NCI-H2196 (cell line): Measurements from ENCODE around the gene RPL7A.
"Not testable (repeated sequence)": the region's sequence is repeated elsewhere in the genome, so short reads cannot be mapped to it uniquely, and the experiment has no call there.

Experiments used
- DNase-seq: peaks from one replicate; lab custom pipeline; 2025; ENCODE audit not compliant: unreplicated experiment; lab: John Stamatoyannopoulos, UW

The RPL7A gene

DNA sequence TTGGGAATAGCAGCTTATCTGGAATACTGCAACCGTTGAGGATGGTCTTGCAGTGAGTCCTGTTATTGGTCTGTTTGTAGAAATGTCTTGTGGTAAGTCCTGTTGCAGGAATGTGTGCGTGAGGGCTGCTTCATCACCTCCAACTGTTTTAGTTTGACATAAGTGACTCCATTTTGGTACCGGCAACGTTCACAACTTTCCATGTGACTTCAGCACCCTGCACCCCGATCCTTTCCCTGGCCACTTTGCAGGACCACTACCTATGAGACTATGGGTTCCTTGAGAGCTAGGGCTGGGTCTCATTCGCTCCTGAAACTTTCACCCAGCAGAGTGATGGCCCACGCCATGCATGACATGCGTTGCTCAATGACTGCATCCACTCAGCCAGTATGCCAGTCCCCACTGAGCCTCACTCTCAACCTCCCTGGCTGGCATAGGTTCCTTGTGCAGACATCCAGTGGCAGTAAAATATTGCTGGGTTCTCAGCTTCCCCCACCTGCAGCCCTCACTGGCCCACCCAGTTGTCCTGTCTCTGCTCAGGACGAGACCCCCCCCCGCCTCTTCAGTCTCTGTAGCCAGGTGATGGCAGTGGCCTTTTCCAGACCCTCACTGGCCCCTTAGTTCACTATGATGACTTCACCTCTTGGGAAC lies 20.1 kb upstream of the RPL7A start:
- no peak for DNase-seq

DNA sequence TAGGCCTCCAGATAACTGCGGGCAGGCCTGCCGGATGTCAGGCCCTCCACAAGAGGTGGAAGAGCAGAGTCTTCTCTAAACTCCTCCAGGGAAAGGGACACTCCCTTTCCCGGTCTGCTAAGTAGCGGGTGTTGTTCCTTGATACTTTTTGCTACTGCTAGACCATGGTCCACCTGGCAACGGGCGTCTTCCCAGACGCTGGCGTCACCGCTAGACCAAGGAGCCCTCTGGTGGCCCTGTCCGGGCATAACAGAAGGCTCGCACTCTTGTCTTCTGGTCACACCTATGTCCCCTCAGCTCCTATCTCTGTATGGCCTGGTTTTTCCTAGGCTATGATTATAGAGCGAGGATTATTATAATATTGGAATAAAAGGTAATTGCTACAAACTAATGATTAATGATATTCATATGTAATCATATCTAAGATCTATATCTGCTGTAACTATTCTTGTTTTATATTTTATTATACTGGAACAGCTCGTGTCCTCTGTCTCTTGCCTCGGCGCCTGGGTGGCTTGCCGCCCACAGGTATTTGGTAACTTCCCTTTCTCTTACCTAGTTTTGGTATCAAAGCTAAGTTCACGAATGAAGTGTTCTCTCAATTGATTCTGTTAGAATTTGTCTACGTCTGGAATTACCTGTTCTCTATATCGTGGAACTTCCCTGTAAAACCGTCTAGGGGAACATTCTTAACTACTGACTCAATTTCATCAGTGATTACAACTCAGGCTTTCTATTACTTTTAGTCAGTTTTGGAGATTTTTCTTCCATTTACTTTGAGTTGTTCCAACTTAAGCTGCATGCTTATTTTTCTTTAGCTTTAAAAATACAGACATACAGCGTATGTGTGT lies 18.5 kb upstream of the RPL7A start:
- DNase-seq, result not testable (repeated sequence)

DNA sequence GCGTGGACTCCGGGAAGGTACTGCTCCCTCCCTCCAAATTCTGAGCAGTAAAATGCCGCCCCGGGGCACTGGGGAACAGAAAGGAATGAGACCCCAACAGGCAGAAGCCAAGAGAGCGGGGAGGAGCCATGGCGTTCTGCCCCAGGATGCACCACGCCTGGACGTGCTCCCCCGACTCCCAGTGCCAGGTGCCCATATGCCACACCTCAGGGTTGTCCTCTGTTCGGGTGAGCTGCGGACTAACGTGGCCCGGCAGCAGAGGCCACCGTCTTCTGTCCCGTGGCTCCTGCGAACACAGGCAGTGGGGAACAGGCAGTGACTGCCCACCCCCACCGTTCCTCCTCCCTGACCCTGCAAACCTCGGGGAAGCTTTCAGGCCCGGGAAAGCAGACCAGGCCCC lies 16.8 kb upstream of the RPL7A start:
- no peak for DNase-seq

DNA sequence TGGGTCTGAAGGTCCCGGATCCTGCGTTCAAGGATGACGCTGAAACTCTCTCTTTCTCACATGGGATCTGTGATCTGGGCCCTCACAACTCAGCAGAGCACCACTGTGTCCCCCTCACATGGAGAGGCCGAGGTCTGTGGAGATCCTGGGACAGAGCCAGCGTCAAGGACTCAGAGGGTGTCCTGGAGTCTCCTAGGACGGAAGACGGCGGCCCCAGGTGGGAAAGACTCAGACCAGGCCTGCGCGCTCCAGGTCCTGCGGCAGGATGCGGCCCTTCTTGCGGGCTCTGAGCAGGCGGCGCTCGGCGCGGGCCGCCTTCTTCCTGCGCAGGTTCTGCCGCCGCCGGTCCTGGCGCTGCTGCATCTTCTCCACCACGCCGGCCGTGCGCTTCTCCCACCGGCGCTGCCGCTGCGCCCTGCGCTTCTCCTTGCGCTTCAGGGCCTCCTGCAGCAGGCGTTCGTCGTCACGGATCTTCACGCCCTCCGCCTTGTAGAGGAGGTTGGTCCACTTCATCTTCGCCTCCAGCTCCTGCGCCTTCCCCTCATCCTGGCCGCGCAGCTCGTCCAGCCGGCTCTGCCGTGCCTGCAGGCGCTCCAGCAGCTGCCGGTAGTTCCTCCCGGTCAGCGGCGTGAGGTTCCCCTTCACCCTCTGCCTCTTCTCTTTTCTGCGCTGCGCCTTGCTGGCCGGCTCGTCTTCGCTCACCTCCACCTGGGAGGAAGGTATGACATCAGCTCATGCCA lies 16.2 kb upstream of the RPL7A start:
- no peak for DNase-seq

DNA sequence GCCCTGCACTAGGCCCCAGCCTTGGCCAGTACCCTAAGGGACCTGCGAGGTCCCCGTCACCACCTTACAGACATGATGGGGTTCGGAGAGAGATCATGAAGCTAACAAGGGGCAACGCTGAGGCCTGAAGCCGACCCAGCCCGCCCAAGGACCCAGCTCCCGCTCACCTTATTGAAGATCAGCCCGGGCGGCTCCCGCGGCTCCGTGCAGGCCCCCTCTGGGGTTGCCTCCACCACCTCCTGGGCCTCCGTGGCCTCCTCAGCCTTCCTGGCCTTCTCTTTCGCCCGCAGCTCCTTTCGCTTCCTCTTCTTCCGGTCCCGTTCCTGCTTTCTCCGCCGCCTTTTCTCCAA lies 15.7 kb upstream of the RPL7A start:
- DNase-seq, result no peak

DNA sequence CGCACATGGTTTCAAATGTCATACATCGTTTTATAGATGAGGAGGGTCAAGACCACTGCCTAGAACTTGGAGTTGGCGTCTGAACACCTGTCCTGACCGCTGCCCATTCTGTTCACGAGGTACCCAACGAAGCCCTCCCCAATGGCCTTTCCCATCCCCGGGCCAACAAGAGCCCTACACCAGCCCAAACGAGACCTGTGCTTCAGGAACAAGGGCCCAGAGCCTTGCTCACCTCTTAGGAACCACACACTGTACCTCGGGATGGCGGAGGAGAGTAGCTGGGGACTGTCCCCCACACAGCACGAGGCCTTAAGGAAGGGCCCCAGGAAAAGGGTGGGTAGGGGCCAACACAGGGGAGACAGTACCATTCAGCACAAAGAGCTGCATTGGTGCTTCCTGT lies 15.0 kb upstream of the RPL7A start:
- DNase-seq, result no peak

DNA sequence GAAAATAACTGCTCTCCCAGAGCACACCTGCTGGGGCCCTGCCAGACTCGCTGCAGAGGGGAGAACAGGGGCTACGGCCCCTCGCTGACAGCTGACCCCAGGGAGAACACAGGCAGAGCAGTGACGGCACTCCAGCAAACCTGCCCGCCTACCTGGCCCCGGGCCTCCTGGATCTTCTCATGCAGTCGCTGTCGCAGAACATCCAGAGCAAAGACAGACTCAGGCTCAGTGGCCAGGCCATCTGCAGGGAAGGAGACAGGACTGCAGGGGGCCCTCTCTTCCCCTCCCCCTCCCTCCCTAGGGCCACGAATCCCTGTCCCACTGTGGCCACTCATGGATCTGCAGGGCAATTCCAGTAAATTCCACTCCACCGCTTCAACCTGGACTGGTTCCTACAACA lies 14.5 kb upstream of the RPL7A start:
- no peak for DNase-seq

DNA sequence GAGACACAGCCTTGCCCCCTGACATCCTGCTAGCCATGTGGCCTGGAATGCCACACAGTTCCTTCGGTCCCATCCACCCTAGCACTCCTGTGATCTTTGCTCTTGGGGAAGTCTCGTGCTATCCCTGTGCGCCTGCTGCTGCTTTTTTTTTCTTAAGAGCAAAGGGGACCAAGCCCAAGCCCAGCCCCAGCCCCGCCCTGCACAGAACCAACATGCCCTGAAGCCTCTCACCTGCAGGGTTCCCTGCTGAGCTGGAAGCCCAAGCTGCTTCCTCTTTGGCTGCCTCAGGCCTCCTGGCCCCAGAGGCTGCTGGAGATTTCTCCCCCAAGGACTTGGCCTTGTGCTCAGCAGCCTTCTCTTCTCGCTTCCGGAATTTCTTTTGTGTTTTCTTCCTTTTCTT lies 13.9 kb upstream of the RPL7A start:
- peak; percentile 14 for DNase-seq

DNA sequence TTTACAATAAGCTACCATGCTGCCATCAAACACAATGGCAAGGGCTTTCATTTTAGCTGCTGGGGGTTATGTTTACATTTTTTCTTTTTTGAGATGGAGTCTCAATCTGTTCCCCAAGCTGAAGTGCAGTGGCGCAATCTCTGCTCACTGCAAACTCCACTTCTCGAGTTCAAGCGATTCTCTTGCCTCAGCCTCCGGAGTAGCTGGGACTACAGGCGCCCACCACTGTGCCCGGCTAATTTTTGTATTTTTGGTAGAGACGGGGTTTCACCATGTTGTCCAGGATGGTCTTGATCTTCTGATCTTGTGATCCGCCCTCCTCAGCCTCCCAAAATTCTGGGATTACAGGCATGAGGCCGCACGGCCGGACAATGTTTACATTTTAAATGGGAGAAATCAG lies 13.1 kb upstream of the RPL7A start:
- DNase-seq, result not testable (repeated sequence)

DNA sequence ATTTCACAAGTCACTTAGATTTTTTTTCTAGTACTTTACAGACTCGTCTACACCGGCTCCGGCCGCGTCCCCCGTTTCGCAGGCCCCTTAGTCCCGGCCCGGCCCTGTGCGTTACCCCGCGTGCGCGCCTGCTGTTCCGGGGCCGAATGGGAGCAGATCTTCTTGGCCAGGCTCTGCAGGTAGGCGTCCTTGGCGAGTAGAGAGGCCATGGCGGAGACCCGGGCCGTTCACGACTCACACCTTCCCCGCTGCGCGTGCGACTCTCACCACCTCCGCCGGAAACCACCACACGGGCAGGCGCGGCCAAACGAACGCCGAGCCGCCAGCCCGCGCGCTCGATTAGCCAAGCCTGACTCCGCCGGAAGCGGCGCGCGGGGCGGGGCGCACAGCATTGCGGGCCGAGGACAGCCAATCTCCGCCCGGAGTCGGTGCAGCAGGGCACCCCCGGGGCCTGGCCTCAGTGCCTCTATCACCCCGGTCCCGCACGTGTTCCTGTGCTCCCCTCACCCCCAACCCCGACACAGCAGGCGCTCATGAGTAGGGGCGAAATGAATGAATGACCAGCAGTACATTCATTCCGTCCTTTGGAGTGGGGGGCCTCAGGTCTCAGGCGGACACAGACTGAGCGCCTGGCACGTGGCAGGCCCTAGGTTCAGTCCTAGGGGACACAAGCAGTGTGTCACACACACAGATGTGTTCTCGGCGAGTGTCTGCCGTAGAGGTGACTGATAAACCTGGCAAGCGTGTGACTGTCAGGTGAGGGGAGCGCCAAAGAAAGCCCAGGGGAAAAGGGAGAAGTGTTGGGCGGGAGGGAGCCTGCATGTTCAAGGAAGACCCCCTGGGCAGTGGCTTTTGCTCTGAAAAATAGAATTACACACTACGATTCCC lies 11.8 kb upstream of the RPL7A start, which contains the start of gene SURF6:
TSS of gene SURF6 (minus strand) at position 265 of the 888 bp plus-strand sequence. CDS start at position 209, 56 bp downstream.
- peak; percentile 95 for DNase-seq

DNA sequence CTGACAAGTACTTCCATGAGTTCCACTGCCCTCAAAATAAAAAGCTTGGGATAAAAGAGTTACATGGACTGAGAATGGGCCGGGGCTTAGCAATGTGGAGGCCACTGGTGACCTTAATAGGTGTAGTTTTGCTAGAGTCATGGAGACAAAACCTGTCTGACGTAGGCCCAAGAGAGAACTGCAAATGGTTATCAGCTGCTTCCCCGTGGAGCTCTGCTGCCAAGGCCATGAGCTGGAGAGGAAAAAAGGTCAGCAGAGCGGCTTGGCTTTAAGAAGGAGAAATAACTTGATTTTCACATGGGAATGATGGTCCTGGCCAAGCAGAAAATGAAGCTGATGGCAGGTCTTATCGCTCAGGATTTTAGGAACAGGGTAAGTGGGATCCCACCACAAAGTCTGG lies 8.4 kb upstream of the RPL7A start:
- DNase-seq, result no peak

DNA sequence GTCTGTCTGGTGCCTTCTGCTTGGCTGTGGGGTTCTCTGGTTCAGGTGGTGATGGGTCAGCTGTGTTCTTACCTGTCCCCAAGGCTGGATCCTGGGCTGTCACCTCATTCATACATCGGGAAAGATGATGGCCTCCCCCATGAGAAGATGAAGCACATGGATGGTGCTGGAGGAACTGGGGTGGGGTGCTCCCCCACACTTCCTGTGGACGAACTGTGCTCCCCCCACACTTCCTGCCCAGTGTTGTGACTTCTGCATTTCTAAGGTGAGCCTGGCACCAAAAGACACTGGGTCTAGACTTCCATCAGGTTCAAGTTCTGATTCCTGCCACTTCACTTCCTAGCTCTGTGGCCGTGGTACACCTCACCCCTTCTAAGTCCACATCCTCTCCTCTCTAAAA lies 7.8 kb upstream of the RPL7A start:
- DNase-seq, result no peak

DNA sequence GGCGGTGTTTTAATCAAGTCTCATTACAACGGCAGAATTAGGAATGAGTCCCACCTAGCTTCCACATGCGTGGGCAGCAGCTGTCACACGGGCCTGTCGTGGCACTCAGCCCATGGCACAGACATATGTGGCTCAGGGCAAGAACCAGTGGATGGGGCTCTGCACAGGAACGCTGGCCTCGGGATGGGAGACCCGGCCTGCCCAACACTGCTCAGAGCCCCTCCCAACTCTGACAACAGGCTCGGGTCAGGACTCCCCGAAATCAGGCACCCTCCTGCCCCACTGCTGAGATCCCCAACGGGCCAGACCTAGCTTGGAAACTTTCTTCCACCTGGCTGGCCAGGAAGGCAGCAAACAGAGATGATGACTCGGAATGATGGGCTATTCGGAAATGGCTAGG lies 7.1 kb upstream of the RPL7A start:
- no peak for DNase-seq

DNA sequence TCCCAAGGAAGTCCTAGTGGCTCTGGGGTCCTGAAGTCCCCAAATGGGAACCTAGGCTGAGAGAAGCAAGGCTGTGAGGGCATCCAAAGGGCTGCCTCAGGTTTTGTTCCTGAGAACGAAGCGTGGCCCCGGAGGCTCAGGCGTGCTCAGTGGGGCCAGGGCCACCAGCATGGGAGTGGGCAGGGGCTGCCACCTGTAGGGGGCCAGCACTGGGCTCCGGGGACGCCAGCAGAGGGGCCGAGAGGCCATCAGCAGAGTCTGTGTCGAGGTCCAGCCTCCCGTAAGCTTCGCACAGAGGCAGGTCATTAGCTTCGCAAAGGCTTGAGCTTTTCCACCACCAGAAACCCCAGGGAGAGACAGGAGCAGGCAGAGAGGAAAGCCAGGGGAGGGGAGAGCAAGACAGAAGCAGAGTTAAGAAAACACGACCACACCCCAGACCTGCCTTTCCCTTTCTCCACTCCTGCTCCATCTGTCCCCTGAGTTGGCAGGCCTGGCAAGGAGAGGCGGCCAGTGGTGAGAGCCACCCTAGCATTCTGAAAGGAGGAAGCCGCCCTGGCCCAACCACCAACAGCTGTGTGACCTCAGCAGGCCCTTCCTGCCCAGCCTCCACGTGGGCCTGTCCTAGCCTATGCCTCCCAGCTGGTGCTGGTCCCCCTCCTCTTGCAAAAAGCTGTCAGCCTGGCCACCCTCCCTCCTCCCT lies 6.5 kb upstream of the RPL7A start:
- no peak for DNase-seq

DNA sequence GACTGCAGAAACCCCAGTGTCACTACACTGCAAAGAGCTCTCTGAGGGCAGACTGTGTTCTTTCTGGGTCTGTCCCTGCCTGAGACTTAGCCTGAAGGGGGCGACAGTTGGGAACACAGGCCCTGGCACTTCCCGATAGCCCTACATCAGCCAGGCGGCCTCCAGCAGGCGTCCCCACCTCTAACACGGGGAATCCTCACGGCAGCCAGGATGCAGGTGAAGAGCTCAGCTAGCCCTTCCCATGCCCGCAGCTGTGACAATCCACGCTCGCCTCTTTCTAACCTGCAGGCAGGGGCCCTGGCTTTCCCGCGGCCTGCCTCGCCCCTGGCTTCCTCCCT lies 6.0 kb upstream of the RPL7A start:
- DNase-seq, result no peak

DNA sequence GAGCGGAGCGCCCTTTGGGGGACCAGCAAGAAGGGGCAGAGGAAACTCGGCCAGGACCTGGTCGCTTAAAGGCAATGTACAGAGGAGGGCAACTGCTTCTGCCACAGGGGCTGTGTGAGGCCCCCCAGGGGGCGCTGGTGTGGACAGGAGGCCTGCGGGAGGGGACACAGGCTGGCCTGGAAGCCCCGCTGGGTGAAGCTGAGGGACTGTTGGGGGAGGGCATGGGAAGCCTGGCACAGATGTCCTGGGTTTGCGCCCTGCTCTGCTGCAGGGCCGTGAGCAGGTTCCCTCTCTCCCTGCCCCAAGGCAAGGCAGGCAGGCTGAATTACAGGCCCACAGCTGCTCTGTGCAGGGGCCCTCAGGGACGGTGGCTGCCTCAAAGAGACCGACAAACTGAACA lies 5.4 kb upstream of the RPL7A start:
- DNase-seq, result no peak

DNA sequence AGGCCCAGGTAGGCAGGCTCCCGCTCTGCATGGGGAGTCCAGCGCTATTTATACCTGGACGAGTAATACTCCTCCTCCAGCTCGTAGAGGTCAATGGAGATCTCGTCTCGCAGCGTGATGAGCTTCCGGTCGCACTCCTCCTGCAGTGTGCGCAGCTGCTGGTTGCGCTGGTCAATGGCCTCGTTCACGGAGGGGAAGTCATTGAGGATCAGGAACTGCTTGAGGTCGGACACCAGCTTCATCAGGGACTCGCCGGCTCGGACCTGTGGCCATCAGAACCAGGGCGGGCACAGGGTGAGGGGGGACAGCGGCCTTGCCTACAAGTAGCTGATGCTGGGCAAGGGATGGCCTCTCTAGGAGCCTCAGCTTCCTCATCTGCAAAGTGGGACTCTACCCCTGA lies 3.9 kb upstream of the RPL7A start:
- DNase-seq, result no peak

DNA sequence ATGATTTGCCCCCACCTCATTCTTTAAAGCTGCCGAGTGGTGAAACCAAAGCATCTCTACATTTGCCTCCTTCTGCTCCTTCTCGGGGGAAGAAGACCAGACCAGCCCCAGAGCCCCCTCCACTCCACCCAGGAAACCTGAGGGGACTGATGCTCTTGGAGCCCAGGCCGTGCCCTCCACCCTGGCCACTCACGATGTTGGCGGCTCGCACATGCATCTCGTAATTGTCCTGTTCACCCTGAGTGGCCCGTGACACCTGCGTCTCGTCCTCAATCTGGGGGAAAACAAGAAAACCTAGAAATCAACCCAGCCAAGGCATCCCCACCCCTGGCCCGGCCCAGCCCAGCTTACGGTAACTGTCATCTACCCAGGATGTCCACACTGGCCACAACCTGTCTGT lies 3.0 kb upstream of the RPL7A start:
- no peak for DNase-seq

DNA sequence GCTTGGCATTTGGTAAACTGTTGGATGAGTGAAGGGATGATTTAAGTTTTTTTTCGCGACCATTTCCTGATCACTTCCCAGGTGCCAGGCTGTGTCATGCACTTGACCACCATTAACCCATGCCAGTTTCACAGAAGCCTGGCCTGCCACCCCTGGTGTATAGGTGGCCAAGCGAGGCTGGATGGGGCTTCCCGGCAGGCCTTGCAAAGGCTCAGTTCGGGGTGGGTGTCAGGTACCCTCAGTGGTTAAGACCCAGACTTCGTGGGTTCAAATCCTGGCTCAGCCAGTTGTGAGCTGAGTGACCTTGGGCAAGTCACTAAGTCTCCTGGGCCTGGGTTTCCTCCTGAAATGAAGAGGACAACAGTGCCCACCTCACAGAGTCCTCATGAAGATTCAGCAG lies 2.4 kb upstream of the RPL7A start:
- DNase-seq, result no peak

DNA sequence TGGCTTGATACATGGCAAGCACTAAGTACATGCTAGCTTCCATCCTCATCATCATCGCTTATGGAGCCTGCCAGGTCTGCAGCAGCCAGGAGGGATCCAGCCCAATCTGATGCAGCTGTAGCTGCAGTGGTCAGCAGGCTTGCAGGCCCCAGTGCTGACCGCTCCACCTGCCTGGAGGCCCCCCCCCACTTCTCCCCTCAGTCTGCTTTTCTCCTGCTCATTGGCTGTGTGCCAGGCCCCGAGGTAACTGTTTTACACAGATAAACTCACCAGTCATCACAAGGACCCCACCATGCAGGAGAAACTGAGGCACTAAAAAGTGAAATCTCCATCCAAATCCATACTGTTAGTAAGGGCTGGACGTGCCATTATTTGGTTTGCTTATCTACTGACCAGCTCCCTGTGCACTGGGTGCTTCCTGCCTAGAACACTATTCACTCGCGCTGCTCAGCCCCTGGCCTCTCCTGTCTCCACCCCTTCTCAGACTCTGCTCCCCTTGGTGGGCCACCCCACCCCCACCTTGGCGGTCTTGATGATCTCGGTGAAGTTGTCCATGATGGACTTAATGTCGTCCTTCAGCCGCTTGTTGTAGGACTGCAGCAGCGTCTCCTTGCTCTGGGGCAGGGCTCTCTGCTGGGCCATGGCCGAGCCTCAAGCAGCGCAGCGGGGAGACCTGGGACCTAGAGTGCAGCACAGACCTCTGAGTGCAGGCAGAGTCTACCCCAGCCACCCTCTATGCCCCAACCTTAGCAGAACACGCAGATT lies 1.8 kb upstream of the RPL7A start:
- no peak for DNase-seq
